ENCODE measurements around the gene KLHL6.
"Not testable (repeated sequence)": the region's sequence is repeated elsewhere in the genome, so short reads cannot be mapped to it uniquely, and the experiment has no call there.

The KLHL6 gene

DNA sequence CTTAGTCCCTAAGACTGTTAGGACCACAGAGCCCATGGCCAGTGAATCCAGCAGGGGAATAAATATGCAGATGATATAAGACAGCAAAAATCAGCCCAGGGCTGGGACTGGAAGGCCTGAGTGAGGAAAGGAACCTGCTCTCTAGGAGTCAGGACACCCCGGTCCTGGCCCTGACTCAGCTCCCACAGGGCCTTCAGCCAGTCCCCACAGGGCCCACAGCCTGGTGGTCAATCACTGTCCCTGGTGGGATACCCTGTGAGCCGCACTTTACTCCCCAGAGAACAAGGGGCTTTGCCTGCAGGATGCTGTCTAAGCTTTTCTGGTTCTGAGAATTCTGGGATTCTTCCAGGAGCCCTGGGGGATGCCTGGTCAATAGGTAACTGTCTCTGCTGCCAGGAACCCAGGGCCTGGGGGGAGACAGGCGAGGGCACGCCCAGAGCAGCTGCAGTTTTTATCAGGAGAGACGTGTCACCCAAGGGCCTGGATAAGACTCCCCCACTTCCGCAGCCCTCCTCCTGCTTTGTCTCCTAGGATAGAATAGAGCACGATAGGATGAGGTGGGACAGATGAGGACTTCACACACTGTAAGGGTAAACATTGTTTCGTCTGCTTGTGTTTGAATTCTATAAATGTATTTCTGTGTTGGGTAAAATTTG, 77.6 kb downstream of the KLHL6 start:
- DNase-seq = no peak
- in situ Hi-C loops (cut with HindIII; ENCODE audit: low pct_ligation_motif_present, low pct_unique_long_range_greater_than_20kb, low sequenced_read_pairs) = loop anchor here (25.0 kb wide), 1 partner anchor 334 kb away; no protein-coding TSS in a partner anchor

DNA sequence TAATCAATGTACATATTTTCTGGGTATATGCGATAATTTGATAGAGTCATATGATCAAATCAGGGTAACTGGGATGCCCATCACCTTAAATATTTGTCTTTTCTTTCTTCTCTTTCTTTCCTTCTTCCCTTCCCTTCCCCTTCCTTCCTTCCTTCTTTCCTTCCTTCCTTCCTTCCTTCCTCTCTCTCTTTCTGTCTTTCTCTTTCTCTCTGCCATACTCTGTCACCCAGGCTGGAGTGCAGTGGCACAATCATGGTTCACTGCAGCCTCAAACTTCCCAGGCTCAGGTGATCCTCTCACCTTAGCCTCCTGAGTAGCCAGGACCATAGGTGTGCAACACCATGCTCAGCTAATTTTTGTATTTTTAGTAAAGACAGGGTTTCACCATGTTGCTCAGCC, 79.7 kb downstream of the KLHL6 start:
- not testable (repeated sequence) for DNase-seq
- in situ Hi-C loops (cut with HindIII; ENCODE audit: low pct_ligation_motif_present, low pct_unique_long_range_greater_than_20kb, low sequenced_read_pairs) = loop anchor here (25.0 kb wide), 1 partner anchor 337 kb away; no protein-coding TSS in a partner anchor

DNA sequence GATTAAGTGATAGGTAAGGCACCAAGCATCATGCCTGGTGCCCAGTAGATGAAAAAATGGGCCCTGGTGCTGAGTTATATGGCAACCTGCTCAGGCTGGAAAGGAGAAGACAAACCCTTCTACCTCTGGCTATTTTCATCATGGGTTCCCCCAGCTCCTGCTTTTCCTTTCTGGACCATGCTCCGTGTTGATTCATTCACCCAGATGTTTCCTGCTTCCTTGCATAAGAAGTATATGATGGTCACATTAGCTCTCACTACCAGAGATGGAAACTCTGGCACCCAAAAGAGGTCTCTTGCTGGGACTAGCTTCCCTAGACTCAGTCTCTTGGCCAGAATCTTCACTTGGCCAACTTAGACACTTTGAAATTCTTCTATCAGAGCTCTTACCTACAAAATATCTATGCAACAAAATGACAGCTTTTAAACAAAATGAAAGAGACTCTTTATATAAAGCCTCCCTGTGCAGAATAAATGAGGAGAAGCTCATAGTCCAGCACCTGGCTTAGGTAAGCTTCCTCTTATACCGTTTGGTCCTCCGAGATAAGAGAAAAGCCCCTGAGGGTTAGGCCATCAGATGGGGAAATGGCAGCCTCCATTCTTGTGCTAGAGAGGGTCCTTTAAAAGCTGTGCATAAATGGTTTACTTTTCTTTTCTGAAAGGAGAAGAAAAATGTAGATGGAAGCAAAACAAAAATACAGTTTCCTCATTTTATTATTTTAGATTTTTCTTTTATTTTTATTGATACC, 80.3 kb downstream of the KLHL6 start:
- DNase-seq = no peak
- in situ Hi-C loops (cut with HindIII; ENCODE audit: low pct_ligation_motif_present, low pct_unique_long_range_greater_than_20kb, low sequenced_read_pairs) = loop anchor here (25.0 kb wide), 1 partner anchor 337 kb away; no protein-coding TSS in a partner anchor

DNA sequence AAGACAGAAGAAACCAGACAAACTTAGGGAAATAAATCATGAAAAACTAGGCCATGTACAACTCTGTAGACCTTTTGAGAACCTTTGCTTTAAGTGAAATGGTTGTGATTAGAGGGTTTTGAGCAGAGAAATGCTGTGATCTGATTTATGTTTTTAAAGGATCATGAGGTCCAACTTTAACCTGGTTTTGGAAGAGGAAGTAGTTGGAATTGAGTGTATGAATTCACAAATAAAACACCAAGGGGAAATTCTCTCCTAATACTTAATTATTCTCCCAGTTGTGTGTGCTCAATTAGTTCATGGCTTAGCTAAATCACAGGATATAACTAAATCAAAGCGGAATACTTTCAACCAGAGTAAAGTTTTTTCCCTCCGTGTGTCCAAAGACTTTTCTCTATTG, 81.5 kb downstream of the KLHL6 start:
- in situ Hi-C loops (cut with HindIII; ENCODE audit: low pct_ligation_motif_present, low pct_unique_long_range_greater_than_20kb, low sequenced_read_pairs) = no loop called here
- no peak for DNase-seq

DNA sequence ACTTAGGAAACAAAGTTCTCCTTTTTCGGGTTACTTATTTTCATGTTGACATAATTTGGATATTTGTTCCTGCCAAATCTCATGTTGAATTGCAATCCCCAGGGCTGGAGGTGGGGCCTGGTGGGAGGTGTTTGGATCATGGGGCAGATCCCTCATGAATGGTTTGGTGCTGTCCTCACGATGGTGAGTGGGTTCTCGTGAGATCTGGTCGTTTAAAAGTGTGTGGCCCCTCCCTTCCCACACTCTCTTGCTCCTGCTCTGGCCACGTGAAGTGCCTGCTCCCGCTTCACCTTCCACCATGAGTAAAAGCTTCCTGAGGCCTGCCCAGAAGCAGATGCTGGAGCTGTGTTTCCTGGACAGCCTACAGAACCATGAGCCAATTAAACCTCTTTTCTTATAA, 83.4 kb downstream of the KLHL6 start:
- no peak for DNase-seq
- in situ Hi-C loops (cut with HindIII; ENCODE audit: low pct_ligation_motif_present, low pct_unique_long_range_greater_than_20kb, low sequenced_read_pairs) = no loop called here

DNA sequence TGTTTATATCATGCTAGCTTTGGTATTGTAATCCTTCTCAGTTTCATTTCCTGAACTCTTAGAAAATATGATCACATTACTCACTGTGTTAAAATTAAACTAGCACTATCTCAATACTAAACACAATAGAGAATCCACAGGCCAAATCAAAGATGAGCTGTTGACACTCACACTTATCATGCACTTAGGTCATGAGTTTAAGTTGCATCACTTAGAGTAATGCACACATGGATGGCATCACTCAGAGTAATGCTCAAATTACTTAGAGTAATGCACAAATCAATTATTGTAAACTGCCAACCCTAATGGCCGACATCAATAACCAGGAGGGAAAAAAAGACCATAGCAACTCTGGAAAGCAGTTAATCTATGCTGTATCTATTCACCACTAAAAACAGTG, 87.1 kb downstream of the KLHL6 start:
- in situ Hi-C loops (cut with HindIII; ENCODE audit: low pct_ligation_motif_present, low pct_unique_long_range_greater_than_20kb, low sequenced_read_pairs) = no loop called here
- DNase-seq = no peak

DNA sequence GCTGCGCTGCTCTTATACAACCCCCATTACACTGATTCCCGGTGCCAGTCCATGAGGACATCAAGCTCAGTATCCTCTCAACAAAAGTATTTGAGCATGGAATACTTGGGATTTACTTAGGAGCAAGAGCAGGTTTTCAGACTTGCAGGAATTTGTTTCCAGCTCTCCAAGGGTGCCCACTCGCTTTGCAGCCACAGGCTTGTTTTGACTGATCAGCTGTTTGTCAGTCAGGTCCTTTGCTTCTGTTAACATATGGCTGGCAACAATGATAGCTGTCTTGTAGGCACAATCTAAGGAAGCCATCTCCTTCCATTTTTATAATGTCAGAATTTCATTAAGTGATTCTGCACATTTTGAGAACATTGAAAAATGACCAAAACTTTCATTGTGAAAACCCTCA, 88.9 kb downstream of the KLHL6 start:
- DNase-seq = no peak
- in situ Hi-C loops (cut with HindIII; ENCODE audit: low pct_ligation_motif_present, low pct_unique_long_range_greater_than_20kb, low sequenced_read_pairs) = no loop called here

DNA sequence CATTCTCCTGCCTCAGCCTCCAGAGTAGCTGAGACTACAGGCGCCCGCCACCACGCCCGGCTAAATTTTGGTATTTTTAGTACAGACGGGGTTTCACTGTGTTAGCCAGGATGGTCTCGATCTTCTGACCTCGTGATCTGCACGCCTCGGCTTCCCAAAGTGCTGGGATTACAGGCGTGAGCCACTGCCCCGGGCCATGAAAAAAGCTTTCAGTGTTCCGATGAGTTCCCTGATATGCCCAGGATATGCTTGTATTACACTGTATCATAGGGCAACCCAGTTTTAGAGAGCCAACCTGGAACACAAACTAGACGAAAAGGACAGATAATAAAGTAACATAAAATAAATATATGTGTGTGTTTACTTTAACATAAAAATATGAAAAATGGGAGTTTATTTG, 89.8 kb downstream of the KLHL6 start:
- DNase-seq; in situ Hi-C loops (cut with HindIII; ENCODE audit: low pct_ligation_motif_present, low pct_unique_long_range_greater_than_20kb, low sequenced_read_pairs): not testable (repeated sequence)

DNA sequence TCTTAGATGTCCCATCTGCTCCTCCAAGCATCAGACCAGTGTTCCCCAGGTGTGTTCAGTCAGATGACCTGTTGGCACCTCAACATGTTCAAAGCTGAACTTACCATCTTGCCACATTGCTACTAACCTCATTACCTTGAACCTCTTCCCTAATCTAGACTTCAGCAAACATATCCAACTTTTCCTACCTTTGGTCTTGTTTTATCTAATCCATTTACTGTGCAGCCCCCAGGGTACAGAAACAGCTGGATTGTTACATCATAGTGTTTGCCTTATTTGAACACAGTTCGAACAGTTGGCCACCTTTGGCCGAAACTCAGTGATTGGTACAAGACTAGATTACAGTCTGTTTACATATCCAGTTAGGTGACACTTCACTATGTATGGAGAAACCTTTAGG, 91.0 kb downstream of the KLHL6 start:
- DNase-seq = no peak
- in situ Hi-C loops (cut with HindIII; ENCODE audit: low pct_ligation_motif_present, low pct_unique_long_range_greater_than_20kb, low sequenced_read_pairs) = no loop called here

DNA sequence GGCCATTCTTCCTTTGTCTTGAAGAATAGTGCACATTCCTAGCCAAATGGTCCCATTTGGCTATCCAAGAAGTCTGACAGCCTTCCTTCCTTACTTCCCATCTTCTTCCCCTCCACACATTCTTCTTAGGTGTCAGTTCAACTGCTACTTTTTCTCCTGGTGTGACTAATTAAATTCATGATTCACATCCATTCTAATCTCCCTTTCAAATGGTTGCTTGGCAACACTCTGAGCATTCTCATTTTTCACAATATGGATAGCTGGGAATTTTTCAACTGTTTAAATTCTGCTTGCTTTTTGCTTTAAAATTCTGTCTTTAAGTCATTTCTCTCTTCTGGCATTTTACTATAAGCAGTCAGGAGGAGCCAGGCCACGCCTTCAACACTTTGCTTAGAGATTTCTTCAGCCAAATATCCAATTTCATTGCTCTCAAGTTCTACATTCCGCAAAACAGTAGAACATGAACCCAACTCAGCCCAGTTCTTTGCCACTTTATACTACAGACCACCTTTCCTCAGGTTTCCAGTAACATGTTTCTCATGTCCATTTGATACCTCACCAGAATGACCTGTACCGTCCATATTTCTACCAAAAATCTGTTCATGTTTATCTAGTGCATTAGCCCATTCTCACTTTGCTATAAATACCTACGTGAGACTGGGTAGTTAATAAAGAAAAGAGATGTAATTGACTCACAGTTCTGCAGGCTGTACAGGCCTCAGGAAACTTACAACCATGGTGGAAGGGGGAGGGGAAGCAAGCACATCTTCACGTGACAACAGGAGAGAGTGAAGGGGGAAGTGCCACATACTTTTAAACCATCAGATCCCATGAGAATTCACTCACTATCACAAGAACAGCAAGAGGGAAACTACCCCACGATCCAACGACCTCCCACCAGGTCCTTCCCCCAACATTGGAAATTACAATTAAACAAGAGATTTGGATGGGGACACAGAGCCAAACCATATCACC, 95.1 kb downstream of the KLHL6 start:
- no peak for DNase-seq
- in situ Hi-C loops (cut with HindIII; ENCODE audit: low pct_ligation_motif_present, low pct_unique_long_range_greater_than_20kb, low sequenced_read_pairs) = no loop called here

DNA sequence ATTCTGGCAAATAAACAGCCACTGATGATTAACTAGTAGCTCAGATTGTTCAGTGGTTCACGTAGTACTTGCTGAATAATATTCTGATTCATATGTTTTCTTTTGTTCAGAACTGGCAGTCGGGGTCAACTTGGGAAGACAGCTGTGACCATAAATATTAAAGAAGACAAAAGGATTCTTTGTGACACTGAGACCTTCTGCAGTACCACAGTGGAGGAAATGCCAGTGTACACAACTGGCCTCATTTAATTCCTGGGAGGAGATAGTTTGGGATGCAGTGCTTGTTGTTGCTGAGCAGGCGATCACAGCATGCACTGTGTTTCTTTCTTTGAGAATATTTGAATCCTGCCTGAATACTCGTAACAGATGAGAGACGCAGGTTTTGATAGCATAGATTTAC, 100.4 kb downstream of the KLHL6 start:
- DNase-seq = no peak
- in situ Hi-C loops (cut with HindIII; ENCODE audit: low pct_ligation_motif_present, low pct_unique_long_range_greater_than_20kb, low sequenced_read_pairs) = no loop called here

DNA sequence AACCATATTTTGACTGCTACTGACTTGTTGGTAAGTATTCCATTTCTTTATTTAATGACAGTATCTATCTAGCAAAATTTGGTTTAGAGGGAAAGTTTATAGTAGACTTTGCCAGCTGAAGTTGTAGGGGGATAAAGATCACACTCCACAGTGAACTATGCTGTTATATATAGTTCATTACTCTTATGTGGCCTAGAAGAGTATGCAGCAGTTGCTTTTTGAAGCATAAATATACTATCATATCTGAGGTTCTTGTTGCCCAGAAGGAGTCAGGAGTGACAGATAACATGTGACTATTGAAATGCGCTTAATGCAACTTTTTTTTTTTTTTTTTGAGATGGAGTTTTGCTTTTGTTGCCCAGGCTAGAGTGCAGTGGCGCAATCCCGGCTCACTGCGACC, 101.4 kb downstream of the KLHL6 start:
- no peak for DNase-seq
- in situ Hi-C loops (cut with HindIII; ENCODE audit: low pct_ligation_motif_present, low pct_unique_long_range_greater_than_20kb, low sequenced_read_pairs) = no loop called here

DNA sequence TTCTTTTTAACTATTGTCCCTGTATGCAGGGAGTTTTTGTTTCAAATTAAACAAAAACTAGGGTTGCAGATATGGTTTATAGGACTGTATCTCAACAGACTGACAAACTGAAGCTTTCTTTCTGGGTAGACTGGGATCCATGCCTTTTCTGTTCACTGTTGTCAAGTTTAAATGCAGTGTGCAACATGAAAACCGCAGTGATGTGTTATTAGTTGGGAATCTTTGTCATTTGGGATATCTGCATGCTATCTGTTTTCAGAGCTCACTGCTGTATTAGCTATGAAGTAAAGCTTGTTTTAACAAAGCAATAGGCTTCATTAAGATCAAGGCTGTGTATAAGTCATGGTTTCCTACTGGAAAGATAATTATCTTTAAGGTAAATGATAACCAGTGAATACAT, 105.7 kb downstream of the KLHL6 start:
- in situ Hi-C loops (cut with HindIII; ENCODE audit: low pct_ligation_motif_present, low pct_unique_long_range_greater_than_20kb, low sequenced_read_pairs) = no loop called here

DNA sequence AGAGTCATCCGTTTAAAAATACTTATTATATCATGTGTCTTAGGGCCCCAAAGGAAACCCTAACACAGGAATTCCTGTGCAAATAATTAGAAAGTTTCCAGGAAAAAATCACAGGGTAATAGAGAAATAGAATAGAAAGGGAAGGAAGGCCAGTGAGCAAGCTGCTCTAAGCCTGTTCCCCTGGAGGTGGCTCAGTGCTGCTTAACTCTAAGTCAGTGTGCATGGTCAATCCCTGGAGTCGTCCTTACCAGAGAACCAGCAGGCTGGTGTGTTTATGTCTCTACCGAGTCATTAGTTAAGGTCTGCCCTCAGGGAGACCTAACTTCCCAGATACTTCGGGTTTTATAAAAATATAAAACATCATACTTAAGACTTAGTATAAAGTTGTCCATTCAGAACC, 106.1 kb downstream of the KLHL6 start:
- no peak for DNase-seq
- in situ Hi-C loops (cut with HindIII; ENCODE audit: low pct_ligation_motif_present, low pct_unique_long_range_greater_than_20kb, low sequenced_read_pairs) = no loop called here

More for the DNA sequence above, 105.7 kb downstream of the KLHL6 start:
- DNase-seq = no peak

DNA sequence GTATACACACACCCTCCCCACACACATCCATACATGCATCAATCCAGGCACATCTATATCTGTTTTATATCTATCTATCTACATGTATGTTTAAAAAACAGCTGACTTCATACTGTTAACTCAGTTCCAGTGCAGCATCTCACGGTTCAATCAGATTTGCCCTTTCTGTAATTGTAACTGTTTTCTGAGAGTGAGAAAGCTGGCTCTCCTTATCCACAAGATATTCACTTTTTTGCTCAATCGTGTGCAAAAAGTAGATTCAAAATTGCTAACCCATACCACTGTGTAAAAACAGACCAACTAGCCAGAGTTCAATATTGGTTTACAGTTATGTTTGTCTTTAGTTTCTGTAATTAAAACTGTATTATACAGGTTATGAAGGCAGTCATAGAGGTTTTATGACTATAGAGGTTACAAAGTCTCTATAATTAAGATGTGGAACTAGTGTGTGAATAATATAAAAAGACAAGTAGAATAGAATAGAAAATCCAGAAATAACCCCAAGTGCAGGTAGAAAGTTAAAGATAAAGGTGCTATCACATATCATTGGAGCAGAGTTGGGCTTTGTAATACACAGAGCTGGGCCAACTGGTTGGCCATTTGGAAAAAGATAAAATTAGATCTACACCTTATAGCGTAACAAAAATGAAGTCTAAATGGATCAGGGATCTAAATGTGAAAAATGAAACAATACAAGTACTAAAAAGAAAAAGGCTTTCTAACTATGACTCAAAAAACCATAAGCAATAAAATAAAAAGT, 107.0 kb downstream of the KLHL6 start:
- DNase-seq = no peak
- in situ Hi-C loops (cut with HindIII; ENCODE audit: low pct_ligation_motif_present, low pct_unique_long_range_greater_than_20kb, low sequenced_read_pairs) = no loop called here

DNA sequence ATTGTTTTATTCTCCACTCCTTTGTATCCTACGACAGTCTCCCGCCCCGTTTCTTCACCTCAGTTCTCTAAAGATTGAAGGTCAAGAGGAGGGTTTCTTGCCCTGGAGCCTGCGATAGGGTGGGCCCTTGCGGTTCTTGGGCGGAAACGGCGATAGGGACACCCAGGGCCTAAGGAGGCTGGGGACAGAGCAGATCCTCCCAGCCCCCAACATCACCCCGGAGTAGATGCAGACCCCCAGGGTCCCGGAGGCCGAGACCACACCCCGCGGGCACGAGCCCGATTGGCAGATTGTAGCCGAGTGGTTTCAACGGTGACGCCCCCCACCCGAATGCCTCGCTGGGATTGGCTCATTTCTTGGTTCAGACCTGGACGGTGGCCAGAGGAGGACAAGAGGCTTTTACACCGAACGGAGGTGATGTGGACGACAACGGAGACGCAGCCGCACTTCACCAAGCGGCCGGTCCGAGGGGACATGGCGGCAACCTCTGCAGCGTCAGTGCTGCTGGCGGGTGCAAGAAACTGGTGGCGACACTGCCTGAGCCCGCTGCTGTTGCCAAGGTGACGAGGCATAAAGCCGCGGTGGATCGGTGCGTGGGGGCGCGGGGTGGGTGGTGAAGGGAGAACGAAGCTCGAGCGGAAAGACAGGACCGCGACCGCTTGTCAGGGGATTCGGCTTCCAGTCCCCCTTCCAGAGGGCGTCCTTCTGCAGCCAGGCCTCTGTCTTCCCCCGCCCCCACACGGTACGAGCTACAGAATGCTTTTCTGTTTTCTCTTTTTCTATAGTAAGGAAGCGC, 108.1 kb downstream of the KLHL6 start:
- peak; percentile 86 for DNase-seq
- in situ Hi-C loops (cut with HindIII; ENCODE audit: low pct_ligation_motif_present, low pct_unique_long_range_greater_than_20kb, low sequenced_read_pairs) = no loop called here

DNA sequence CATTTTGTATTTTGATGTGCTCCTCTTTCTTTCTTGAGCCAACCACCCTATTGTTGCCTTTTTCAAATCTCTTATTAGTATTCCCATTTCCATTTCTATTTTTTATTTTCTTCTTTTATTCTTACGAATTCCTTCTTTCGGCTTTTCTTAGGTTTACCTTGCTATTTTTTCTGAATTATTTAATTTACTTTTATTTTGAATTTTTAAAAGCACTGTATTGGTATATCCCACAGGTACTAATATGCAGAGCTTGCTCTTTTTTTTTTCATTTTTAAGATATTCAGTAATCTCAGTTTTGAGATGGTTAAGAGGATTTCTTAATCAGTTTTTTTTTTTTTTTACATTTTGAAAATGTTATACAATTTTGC, 108.7 kb downstream of the KLHL6 start:
- DNase-seq = no peak
- in situ Hi-C loops (cut with HindIII; ENCODE audit: low pct_ligation_motif_present, low pct_unique_long_range_greater_than_20kb, low sequenced_read_pairs) = no loop called here

DNA sequence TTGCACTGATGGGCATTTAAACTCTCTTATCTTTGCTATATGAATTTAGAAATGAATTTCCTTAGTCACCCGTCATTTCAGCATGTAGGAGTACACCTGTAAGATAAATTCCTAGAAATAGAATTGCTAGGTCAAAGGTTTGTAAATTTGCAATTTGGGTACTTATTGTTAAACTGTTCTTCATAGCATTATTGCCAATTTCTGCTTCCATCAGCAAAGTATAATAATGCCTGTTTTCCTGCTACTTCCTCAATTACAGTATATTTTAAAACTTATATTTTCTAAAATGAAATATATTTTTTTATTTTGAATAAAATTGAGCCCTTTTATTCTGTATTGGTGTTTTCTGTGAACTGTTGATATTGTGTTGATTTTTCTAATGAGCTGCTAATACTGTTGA, 110.8 kb downstream of the KLHL6 start:
- in situ Hi-C loops (cut with HindIII; ENCODE audit: low pct_ligation_motif_present, low pct_unique_long_range_greater_than_20kb, low sequenced_read_pairs) = no loop called here

More for the DNA sequence above, 110.8 kb downstream of the KLHL6 start:
- no peak for DNase-seq
